RWPE1 (cell line): ENCODE measurements around the gene SSTR1.
"Not testable (repeated sequence)": the region's sequence is repeated elsewhere in the genome, so short reads cannot be mapped to it uniquely, and the experiment has no call there.

Source experiments
- CTCF ChIA-PET: fragments of 350-600 bp; sonication (Branson Sonifier 250); formaldehyde crosslinking; extraction: SDS; loops from one replicate; lab custom pipeline; 2021; lab: Yijun Ruan, JAX
- POLR2A ChIA-PET: fragments of 400-600 bp; formaldehyde crosslinking; extraction: SDS; loops from one replicate; lab custom pipeline; 2020; ENCODE audit warnings: antibody characterized with exemption; ENCODE audit not compliant: low non-redundant PET; lab: Yijun Ruan, JAX
- DNase-seq: peaks from one replicate; pipeline ENCODE4 v3.0.0; 2012; ENCODE audit warnings: low spot score
- H3K27ac ChIP-seq: fragments of 450-650 bp; 2 replicates; pipeline ENCODE4 v1.5.1; 2017
- CTCF ChIP-seq: fragments of 450-650 bp; conservative IDR thresholded peaks from 2 replicates; pipeline ENCODE4 v1.5.1; 2017; ENCODE audit warnings: low read depth, mild to moderate bottlenecking

Gene SSTR1

DNA sequence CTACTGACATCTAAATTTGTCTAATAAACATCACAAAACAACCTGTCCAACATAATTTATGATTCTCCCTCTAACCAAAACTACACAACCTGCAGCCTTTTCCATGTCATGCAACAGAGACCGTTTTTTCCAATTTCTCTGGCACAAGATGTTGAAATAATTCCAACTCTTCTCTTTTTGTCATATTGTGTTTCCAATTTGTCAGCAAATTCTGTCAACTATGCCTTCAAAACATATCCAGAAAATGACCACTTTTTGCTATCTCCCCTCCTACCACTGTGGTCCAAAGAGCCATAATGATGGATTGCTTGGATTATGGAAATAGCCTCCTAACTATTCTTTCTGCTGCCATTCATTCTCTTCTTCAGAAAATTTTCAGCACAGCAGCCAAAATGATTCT is 31.3 kb upstream of the SSTR1 start:
- no peak for DNase-seq
- ChIA-PET POLR2A (no interaction called here), CTCF (no interaction called here)
- H3K27ac ChIP-seq, result no peak overlapping the region
- no peak for TF ChIP-seq CTCF

GRCh38 chr14:38184132-38184531 is 23.6 kb upstream of the SSTR1 start:
- POLR2A ChIA-PET, result no interaction called here
- no peak for TF ChIP-seq CTCF
- no peak overlapping the region for H3K27ac ChIP-seq
- no peak for DNase-seq
- CTCF ChIA-PET, result no interaction called here

GRCh38 chr14:38185671-38186070 is 22.0 kb upstream of the SSTR1 start:
- no peak for TF ChIP-seq CTCF
- no peak for DNase-seq
- ChIA-PET CTCF (interaction anchor here (0.6 kb wide), 2 partner anchors 11 to 12 kb away, joined by 3 to 5 read pairs; no protein-coding TSS in a partner anchor), POLR2A (no interaction called here)
- H3K27ac ChIP-seq, result no peak overlapping the region

DNA sequence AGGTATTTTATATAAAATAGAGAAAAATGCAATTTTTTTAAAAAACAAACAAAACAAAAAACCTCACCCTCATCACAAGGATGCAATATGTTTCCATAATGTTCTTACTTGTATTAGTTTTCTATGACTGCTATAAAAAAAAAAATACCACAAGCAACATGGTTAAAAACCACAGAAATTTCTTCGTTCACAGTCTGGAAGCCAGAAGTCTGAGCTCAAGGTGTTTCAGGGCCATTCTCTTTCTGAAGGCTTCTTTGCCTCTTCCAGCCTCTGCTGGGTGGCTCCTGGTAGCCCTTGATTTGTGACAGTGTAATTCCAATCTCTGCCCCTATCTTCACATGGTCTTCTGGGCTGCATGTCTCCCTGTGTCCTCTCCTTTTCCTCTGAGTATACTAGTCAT is 21.5 kb upstream of the SSTR1 start:
- POLR2A ChIA-PET, result no interaction called here
- TF ChIP-seq CTCF, result no peak
- CTCF ChIA-PET, result interaction anchor here (0.6 kb wide), 4 partner anchors 10 to 174 kb away, joined by 3 to 8 read pairs (median 4); no protein-coding TSS in a partner anchor

DNA sequence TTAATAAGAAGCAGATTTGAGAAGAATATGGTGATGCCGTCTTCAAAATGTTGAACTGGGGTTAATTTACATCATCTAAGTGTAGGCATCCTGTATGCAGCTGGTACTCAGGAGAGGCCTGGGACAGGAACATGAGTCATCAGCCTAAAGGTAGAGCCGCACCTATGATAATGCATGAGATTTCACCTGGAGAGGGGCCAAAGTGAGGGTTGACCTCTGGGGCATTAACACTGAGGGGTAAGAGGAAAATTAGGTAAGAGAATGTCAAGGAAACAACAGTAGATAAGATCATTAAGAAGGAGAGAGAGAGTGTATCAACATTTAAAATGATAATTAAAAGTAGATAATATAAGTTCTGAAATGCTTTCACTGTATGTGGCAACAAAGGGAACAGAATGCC is 20.2 kb upstream of the SSTR1 start:
- H3K27ac ChIP-seq, result no peak overlapping the region
- TF ChIP-seq CTCF, result no peak
- CTCF ChIA-PET, result interaction anchor here (0.5 kb wide), 1 partner anchor 672 kb away, joined by 3 read pairs; no protein-coding TSS in a partner anchor
- POLR2A ChIA-PET, result no interaction called here
- peak; percentile 39 for DNase-seq

More for the DNA sequence above, 21.5 kb upstream of the SSTR1 start:
- DNase-seq, result no peak
- no peak overlapping the region for H3K27ac ChIP-seq

DNA sequence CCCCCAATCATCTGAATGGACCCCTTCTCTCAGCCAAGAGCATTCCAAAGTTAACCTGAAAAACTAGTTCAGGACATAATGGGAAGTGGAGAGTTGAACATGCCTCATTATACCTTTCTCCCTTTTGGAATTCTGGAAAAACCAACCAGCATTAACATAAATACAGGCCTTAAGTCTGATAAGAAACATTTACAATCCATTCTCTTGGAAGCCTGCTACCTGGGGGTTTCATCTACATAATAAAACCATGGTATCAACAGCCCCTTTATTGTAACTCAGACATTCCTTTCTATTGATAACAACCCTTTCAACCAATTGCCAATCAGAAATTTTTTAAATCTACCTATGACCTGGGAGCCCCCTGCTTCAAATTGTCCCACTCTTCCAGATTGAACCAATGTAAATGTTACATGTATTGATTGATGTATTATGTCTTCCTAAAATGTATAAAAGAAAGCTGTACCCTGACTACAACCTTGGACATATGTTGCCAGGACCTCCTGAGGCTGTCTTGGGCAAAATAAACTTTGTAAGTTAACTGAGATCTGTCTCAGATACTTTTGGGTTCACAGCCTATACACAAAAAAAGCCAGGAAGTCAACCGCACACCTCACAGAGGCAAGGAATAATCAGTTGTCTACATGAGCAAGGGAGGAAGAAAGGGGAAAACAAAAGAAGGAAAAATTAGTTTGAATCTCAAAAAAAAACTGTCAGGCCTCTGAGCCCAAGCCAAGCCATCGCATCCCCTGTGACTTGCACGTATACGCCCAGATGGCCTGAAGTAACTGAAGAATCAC is 17.6 kb upstream of the SSTR1 start:
- CTCF ChIA-PET, result no interaction called here
- no peak overlapping the region for H3K27ac ChIP-seq
- DNase-seq, result no peak
- no peak for TF ChIP-seq CTCF
- POLR2A ChIA-PET, result no interaction called here

- H3K27ac ChIP-seq, CTCF ChIA-PET, POLR2A ChIA-PET, DNase-seq: not testable (repeated sequence)
Measured at GRCh38 chr14:38190846-38191245, 16.9 kb upstream of the SSTR1 start.

- DNase-seq, H3K27ac ChIP-seq, CTCF ChIA-PET, POLR2A ChIA-PET: not testable (repeated sequence)
Measured at GRCh38 chr14:38191491-38191890, 16.2 kb upstream of the SSTR1 start.
